GM12878 (cell line): Measurements from ENCODE around the gene DCAF7. TPM values are rescaled to one million over a fixed set of nuclear protein-coding genes. Genes with fewer than 3 reads are reported as not detected.

Experiments
- ATF2 ChIP-seq: IDR thresholded peaks from 2 replicates; pipeline ENCODE4 v1.6.1; 2012; ENCODE audit warnings: low read length, inconsistent platforms
- CHD2 ChIP-seq: IDR thresholded peaks from 2 replicates; pipeline ENCODE4 v1.6.1; 2011; ENCODE audit warnings: low read depth, low read length, improper control_type of control experiment, borderline replicate concordance
- ESRRA ChIP-seq: IDR thresholded peaks from 2 replicates; pipeline ENCODE4 v1.6.1; 2012; ENCODE audit warnings: mild to moderate bottlenecking, low read length, improper control_type of control experiment
- HSF1 ChIP-seq: fragments of 150-350 bp; IDR thresholded peaks from 2 replicates; pipeline ENCODE4 v1.6.1; 2014; ENCODE audit warnings: mild to moderate bottlenecking, low read depth, low read length
- JUNB ChIP-seq: IDR thresholded peaks from 2 replicates; pipeline ENCODE4 v1.6.1; 2016; ENCODE audit warnings: antibody characterized with exemption, mild to moderate bottlenecking
- NFXL1 ChIP-seq: fragments of 450-650 bp; IDR thresholded peaks from 2 replicates; pipeline ENCODE4 v1.6.1; 2017; ENCODE audit warnings: antibody characterized with exemption, mild to moderate bottlenecking, borderline replicate concordance
- PRDM15 ChIP-seq: fragments of 450-650 bp; formaldehyde crosslinking; IDR thresholded peaks from 2 replicates; pipeline ENCODE4 v1.4.0; 2020; ENCODE audit warnings: mild to moderate bottlenecking, moderate library complexity
- RAD51 ChIP-seq: fragments of 450-650 bp; IDR thresholded peaks from 2 replicates; pipeline ENCODE4 v1.6.1; 2016; ENCODE audit warnings: moderate library complexity, mild to moderate bottlenecking, inconsistent platforms
- RELB ChIP-seq: fragments of 450-650 bp; IDR thresholded peaks from 2 replicates; pipeline ENCODE4 v1.6.1; 2017; ENCODE audit warnings: low read depth, mild to moderate bottlenecking, moderate library complexity
- REST ChIP-seq: IDR thresholded peaks from 2 replicates; pipeline ENCODE4 v1.6.1; 2012; ENCODE audit warnings: mild to moderate bottlenecking, low read depth, low read length
- SMAD1 ChIP-seq: fragments of 450-650 bp; IDR thresholded peaks from 2 replicates; pipeline ENCODE4 v1.6.1; 2018; ENCODE audit warnings: mild to moderate bottlenecking, low read depth; ENCODE audit not compliant: partially characterized antibody
- SREBF2 ChIP-seq: IDR thresholded peaks from 2 replicates; pipeline ENCODE4 v1.6.1; 2012; ENCODE audit warnings: mild to moderate bottlenecking, low read length
- SUPT20H ChIP-seq: IDR thresholded peaks from 2 replicates; pipeline ENCODE4 v1.6.1; 2011; ENCODE audit warnings: low read depth, mild to moderate bottlenecking, low read length, moderate library complexity, borderline replicate concordance; ENCODE audit not compliant: control insufficient read depth
- TARDBP ChIP-seq: IDR thresholded peaks from 2 replicates; pipeline ENCODE4 v1.6.1; 2016; ENCODE audit warnings: borderline replicate concordance
- TBL1XR1 ChIP-seq: IDR thresholded peaks from 2 replicates; pipeline ENCODE4 v1.6.1; 2012; ENCODE audit warnings: low read depth, low read length, improper control_type of control experiment
- TCF7 ChIP-seq: IDR thresholded peaks from 2 replicates; pipeline ENCODE4 v1.6.1; 2014; ENCODE audit warnings: antibody characterized with exemption, borderline replicate concordance
- ZNF207 ChIP-seq: fragments of 450-650 bp; IDR thresholded peaks from 2 replicates; pipeline ENCODE4 v1.6.1; 2014; ENCODE audit warnings: antibody characterized with exemption, mild to moderate bottlenecking, borderline replicate concordance
- polyA plus RNA-seq, 11 experiments: library from polyadenylated mRNA; depleted of rRNA in 4 of 11; unstranded in 6 of 11; stranded (reverse) in 5 of 11; fragments of >200 nt; fragmentation: Nextera tagmentation in 4 of 11; fragmentation: Illumina TruSeq in 1 of 11; extraction: Ambion mirVana in 4 of 11; extraction: Trizol in 1 of 11; gene quantifications; 1 replicate in 1 of 11; 2 replicates in 10 of 11; pipeline versions ENCODE4 v1.2.1 to v1.2.3, GENCODE V29; 2011 to 2016; ENCODE audit warnings: inconsistent platforms in 2 of 11, missing spikeins in 2 of 11, low read depth in 1 of 11
- total RNA-seq, 4 experiments: library from RNA; depleted of rRNA in 3 of 4; stranded (reverse); fragments of >200 nt in 3 of 4; fragmentation: Illumina TruSeq in 1 of 4; extraction: Trizol in 1 of 4; gene quantifications; 2 replicates each; pipeline versions ENCODE4 v1.2.1 to v1.2.3, GENCODE V29; 2013 to 2021

Gene DCAF7
- total and polyA plus RNA-seq, 10 of the 15 experiments (the other 5 are each of a cell fraction or from before 2014, with no cell fraction given), result 27.0 to 103 (median 54.5) TPM

- TF ChIP-seq REST (0 out of 2 replicates have a peak, but pooled peaks have one; percentile 9), JUNB (no peak), NFXL1 (peak; percentile 33; the same call in 1 of the 2 replicates), TARDBP (peak; percentile 90), RELB (peak; percentile 95), ESRRA (peak; percentile 85; the same call in 1 of the 2 replicates), TCF7 (peak; percentile 82), PRDM15 (no peak), SREBF2 (no peak), SMAD1 (no peak), CHD2 (peak; percentile 54; the same call in 1 of the 2 replicates), RAD51 (no peak), ZNF207 (peak; percentile 89), HSF1 (no peak), ATF2 (peak; percentile 30; the same call in 1 of the 2 replicates), TBL1XR1 (peak; percentile 57; the same call in 1 of the 2 replicates), SUPT20H (no peak)
Measured at GRCh38 chr17:63600569-63601438, 50.5 kb downstream of the DCAF7 start, which contains the start of gene TACO1 (continued).
